Measurements from ENCODE around the gene PKDCC.

Gene PKDCC

DNA sequence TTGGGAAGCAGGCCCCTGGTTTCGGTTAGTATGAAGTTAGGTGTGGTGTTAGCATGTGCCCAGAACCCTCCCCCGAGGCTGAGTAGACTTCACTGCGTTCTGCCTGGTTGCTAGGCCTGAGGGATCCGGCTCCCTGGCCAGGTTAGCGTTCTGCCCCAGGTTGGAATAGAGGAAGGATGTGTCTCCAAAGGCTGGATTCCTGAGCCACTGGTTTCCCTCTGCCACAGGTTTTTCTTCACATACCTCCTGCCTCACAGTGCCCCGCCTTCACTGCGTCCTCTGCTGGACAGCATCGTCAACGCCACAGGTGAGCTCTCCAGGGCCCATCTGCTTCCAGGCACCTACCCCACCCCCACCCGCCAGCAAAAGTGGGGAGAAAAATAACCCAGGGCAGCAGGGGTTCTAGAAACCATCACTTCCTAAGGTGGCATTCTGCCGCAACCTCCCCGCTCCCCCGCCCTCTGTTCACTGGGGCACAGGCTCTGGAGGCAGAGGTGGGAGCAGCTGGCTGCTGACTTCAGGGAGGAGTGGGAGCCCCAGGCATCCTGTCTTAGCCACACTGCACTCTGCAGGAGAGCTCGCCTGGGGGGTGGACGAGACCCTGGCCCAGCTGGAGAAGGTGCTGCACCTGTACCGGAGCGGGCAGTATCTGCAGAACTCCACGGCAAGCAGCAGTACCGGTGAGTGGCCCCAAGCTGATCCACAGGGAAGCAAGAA, 7.1 kb downstream of the PKDCC start:
- TF ChIP-seq, protein P1, sequence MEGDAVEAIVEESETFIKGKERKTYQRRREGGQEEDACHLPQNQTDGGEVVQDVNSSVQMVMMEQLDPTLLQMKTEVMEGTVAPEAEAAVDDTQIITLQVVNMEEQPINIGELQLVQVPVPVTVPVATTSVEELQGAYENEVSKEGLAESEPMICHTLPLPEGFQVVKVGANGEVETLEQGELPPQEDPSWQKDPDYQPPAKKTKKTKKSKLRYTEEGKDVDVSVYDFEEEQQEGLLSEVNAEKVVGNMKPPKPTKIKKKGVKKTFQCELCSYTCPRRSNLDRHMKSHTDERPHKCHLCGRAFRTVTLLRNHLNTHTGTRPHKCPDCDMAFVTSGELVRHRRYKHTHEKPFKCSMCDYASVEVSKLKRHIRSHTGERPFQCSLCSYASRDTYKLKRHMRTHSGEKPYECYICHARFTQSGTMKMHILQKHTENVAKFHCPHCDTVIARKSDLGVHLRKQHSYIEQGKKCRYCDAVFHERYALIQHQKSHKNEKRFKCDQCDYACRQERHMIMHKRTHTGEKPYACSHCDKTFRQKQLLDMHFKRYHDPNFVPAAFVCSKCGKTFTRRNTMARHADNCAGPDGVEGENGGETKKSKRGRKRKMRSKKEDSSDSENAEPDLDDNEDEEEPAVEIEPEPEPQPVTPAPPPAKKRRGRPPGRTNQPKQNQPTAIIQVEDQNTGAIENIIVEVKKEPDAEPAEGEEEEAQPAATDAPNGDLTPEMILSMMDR (IDR thresholded peaks at IDR 0.05; ENCODE audit: low read depth, low read length, missing control alignments), result peak; percentile 36
- H3K4me3 ChIP-seq (ENCODE audit: low read depth, low read length), result no peak overlapping the region
- no peak for DNase-seq (ENCODE audit: low read depth)

- H3K4me3 ChIP-seq (ENCODE audit: low read depth, low read length), result no peak overlapping the region
- TF ChIP-seq, protein P1 (IDR thresholded peaks at IDR 0.05; ENCODE audit: low read depth, low read length, missing control alignments), result no peak
- DNase-seq (ENCODE audit: low read depth), result no peak
Measured at GRCh38 chr2:42055573-42056514, 8.0 kb downstream of the PKDCC start.

DNA sequence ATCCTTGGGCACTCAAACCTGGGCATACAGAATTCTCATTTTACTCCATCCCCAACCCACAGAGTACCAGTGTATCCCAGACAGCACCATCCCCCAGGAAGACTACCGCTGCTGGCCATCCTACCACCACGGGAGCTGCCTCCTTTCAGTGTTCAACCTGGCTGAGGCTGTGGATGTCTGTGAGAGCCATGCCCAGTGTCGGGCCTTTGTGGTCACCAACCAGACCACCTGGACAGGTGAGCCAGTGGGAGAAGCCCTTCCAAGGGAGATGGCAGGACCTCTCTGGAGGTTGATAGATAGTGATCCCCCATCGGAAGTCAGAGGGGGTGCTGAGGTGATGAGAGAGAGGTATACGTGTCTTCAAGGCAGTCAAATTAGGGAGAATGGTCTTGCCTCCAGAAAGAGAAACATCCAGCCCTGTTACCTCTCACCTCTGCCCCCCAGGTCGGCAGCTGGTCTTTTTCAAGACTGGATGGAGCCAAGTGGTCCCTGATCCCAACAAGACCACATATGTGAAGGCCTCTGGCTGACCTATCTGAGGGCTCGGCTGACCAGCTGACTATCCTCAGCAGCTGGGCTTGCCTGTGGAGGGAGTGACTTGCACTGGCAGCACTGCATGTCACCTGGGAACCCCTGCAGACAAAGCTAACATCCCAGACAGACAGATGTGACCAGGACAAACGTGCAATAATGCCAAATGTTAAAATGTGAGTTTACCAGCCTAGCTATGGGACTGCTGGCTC, 9.5 kb downstream of the PKDCC start:
- DNase-seq (ENCODE audit: low read depth), result no peak
- H3K4me3 ChIP-seq (ENCODE audit: low read depth, low read length), result no peak overlapping the region
- TF ChIP-seq, protein P1 (IDR thresholded peaks at IDR 0.05; ENCODE audit: low read depth, low read length, missing control alignments), result no peak

DNA sequence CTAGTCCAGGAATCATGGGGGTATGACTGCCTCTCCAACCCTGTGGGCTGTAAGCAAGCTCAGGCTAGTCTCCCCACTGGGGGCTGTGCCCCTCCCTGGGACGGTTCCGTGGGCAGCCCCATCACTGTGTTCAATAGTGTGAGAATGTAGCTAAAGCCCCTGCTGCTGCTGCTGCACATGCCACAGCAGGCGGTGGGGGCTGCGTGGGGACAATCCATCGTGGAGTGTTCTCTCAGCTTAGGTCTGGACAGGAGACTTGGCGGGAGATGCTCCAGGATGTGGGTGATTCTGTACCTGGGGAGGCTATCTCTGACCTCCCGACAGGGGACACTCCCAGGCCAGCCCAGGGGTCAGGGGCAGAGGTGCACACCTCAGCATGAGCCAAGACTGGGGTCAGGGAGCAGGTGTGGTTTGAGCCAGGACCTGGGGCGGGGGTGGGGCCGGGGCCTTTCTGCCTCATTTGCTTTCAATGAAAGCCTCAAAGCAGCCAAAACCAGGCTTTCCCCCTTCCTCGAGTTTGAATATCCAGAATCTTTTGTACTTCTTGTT, 10.2 kb downstream of the PKDCC start:
- no peak for DNase-seq (ENCODE audit: low read depth)
- TF ChIP-seq, protein P1 (IDR thresholded peaks at IDR 0.05; ENCODE audit: low read depth, low read length, missing control alignments), result no peak

GRCh38 chr2:42059261-42059898, 11.6 kb downstream of the PKDCC start:
- no peak overlapping the region for H3K4me3 ChIP-seq (ENCODE audit: low read depth, low read length)
- TF ChIP-seq, protein P1 (IDR thresholded peaks at IDR 0.05; ENCODE audit: low read depth, low read length, missing control alignments), result no peak
- no peak for DNase-seq (ENCODE audit: low read depth)

More for the DNA sequence above, 10.2 kb downstream of the PKDCC start:
- H3K4me3 ChIP-seq (ENCODE audit: low read depth, low read length), result no peak overlapping the region

DNA sequence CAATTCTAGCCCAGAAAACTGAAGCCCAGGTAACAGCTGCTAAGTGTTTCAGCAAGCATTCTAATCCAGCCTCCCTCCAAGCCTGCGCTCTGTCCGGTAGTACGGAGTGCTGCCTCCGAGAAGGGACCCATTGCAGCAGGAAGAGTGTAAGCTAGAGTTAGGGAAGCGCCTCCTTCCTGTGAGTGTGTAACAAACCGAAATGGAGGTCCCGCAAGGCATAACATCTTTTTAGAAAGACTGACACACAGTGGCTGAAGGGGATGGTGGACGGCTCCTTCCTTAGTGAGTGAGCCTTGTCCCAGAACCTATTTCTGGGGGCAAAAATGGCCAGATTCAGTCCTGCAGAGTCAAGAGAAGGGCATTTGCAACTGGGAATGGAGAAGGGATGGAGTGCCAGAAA, 12.2 kb downstream of the PKDCC start:
- no peak overlapping the region for H3K4me3 ChIP-seq (ENCODE audit: low read depth, low read length)
- TF ChIP-seq, protein P1 (IDR thresholded peaks at IDR 0.05; ENCODE audit: low read depth, low read length, missing control alignments), result no peak

More for the DNA sequence above, 12.2 kb downstream of the PKDCC start:
- no peak for DNase-seq (ENCODE audit: low read depth)
